HEK293 (cell line): Measurements from ENCODE around the gene DICER1.

Source experiments
- BCL11B ChIP-seq: fragments of 450-650 bp; formaldehyde crosslinking; IDR thresholded peaks from 2 replicates; pipeline ENCODE4 v1.5.1; 2016; ENCODE audit warnings: low read depth, missing biosample characterization, missing genetic modification characterization
- OVOL3 ChIP-seq: fragments of 450-650 bp; formaldehyde crosslinking; IDR thresholded peaks from 2 replicates; pipeline ENCODE4 v1.5.1; 2016; ENCODE audit warnings: missing biosample characterization, missing genetic modification characterization
- PRDM10 ChIP-seq: fragments of 450-650 bp; formaldehyde crosslinking; IDR thresholded peaks from 2 replicates; pipeline ENCODE4 v1.5.1; 2016; ENCODE audit warnings: missing biosample characterization, missing genetic modification characterization
- SALL2 ChIP-seq: fragments of 450-650 bp; formaldehyde crosslinking; IDR thresholded peaks from 2 replicates; pipeline ENCODE4 v1.5.0; 2017; ENCODE audit warnings: missing biosample characterization, mild to moderate bottlenecking, missing genetic modification characterization, borderline replicate concordance
- SP7 ChIP-seq: fragments of 450-650 bp; formaldehyde crosslinking; IDR thresholded peaks from 2 replicates; pipeline ENCODE4 v1.5.1; 2016; ENCODE audit warnings: missing biosample characterization, missing genetic modification characterization
- ZBTB1 ChIP-seq: fragments of 450-650 bp; formaldehyde crosslinking; IDR thresholded peaks from 2 replicates; pipeline ENCODE4 v1.5.1; 2016; ENCODE audit warnings: missing biosample characterization, missing genetic modification characterization
- ZBTB26 ChIP-seq: fragments of 450-650 bp; formaldehyde crosslinking; optimal IDR thresholded peaks from 2 replicates; pipeline ENCODE3; 2016; ENCODE audit warnings: missing biosample characterization, mild to moderate bottlenecking, missing genetic modification characterization
- ZBTB6 ChIP-seq: fragments of 450-650 bp; formaldehyde crosslinking; IDR thresholded peaks from 2 replicates; pipeline ENCODE4 v1.5.1; 2017; ENCODE audit warnings: missing biosample characterization, missing genetic modification characterization
- ZFP3 ChIP-seq: fragments of 450-650 bp; formaldehyde crosslinking; IDR thresholded peaks from 2 replicates; pipeline ENCODE4 v1.5.1; 2016; ENCODE audit warnings: low read depth, missing biosample characterization, missing genetic modification characterization
- ZNF132 ChIP-seq: fragments of 450-650 bp; formaldehyde crosslinking; IDR thresholded peaks from 2 replicates; pipeline ENCODE4 v1.5.1; 2017; ENCODE audit warnings: missing biosample characterization, missing genetic modification characterization, borderline replicate concordance
- ZNF133 ChIP-seq: fragments of 450-650 bp; formaldehyde crosslinking; IDR thresholded peaks from 2 replicates; pipeline ENCODE4 v1.5.1; 2016; ENCODE audit warnings: missing biosample characterization, missing genetic modification characterization
- ZNF138 ChIP-seq: fragments of 450-650 bp; formaldehyde crosslinking; IDR thresholded peaks from 2 replicates; pipeline ENCODE4 v1.5.1; 2016; ENCODE audit warnings: missing biosample characterization, missing genetic modification characterization, borderline replicate concordance
- ZNF202 ChIP-seq: fragments of 450-650 bp; formaldehyde crosslinking; IDR thresholded peaks from 2 replicates; pipeline ENCODE4 v1.5.1; 2016; ENCODE audit warnings: missing biosample characterization, missing genetic modification characterization, borderline replicate concordance
- ZNF211 ChIP-seq: fragments of 450-650 bp; formaldehyde crosslinking; IDR thresholded peaks from 2 replicates; pipeline ENCODE4 v1.5.1; 2016; ENCODE audit warnings: low read depth, missing biosample characterization, missing genetic modification characterization
- ZNF433 ChIP-seq: fragments of 450-650 bp; formaldehyde crosslinking; IDR thresholded peaks from 2 replicates; pipeline ENCODE4 v1.5.1; 2016; ENCODE audit warnings: missing biosample characterization, missing genetic modification characterization, low read depth
- ZNF488 ChIP-seq: fragments of 450-650 bp; formaldehyde crosslinking; IDR thresholded peaks from 2 replicates; pipeline ENCODE4 v1.5.1; 2016; ENCODE audit warnings: missing biosample characterization, missing genetic modification characterization
- ZNF513 ChIP-seq: fragments of 450-650 bp; IDR thresholded peaks from 2 replicates; pipeline ENCODE4 v1.5.1; 2018; ENCODE audit warnings: missing biosample characterization, missing genetic modification characterization
- ZNF580 ChIP-seq: fragments of 450-650 bp; formaldehyde crosslinking; IDR thresholded peaks from 2 replicates; pipeline ENCODE4 v1.5.1; 2016; ENCODE audit warnings: missing biosample characterization, missing genetic modification characterization
- ZNF670 ChIP-seq: fragments of 450-650 bp; formaldehyde crosslinking; IDR thresholded peaks from 2 replicates; pipeline ENCODE4 v1.5.1; 2016; ENCODE audit warnings: missing biosample characterization, missing genetic modification characterization, low read depth
- ZNF701 ChIP-seq: fragments of 450-650 bp; formaldehyde crosslinking; IDR thresholded peaks from 2 replicates; pipeline ENCODE4 v1.5.1; 2016; ENCODE audit warnings: missing biosample characterization, missing genetic modification characterization
- ZNF704 ChIP-seq: fragments of 450-650 bp; formaldehyde crosslinking; IDR thresholded peaks from 2 replicates; pipeline ENCODE4 v1.5.1; 2016; ENCODE audit warnings: missing biosample characterization, missing genetic modification characterization
- TF ChIP-seq, protein P1 (sequence below): fragments of 450-650 bp; formaldehyde crosslinking; IDR thresholded peaks from 2 replicates; pipeline ENCODE4 v1.5.1; 2016; ENCODE audit warnings: missing biosample characterization, missing genetic modification characterization, borderline replicate concordance

DICER1 gene

GRCh38 chr14:95157327-95158189 lies at the start of gene DICER1 (continued):
- TF ChIP-seq, protein P1, sequence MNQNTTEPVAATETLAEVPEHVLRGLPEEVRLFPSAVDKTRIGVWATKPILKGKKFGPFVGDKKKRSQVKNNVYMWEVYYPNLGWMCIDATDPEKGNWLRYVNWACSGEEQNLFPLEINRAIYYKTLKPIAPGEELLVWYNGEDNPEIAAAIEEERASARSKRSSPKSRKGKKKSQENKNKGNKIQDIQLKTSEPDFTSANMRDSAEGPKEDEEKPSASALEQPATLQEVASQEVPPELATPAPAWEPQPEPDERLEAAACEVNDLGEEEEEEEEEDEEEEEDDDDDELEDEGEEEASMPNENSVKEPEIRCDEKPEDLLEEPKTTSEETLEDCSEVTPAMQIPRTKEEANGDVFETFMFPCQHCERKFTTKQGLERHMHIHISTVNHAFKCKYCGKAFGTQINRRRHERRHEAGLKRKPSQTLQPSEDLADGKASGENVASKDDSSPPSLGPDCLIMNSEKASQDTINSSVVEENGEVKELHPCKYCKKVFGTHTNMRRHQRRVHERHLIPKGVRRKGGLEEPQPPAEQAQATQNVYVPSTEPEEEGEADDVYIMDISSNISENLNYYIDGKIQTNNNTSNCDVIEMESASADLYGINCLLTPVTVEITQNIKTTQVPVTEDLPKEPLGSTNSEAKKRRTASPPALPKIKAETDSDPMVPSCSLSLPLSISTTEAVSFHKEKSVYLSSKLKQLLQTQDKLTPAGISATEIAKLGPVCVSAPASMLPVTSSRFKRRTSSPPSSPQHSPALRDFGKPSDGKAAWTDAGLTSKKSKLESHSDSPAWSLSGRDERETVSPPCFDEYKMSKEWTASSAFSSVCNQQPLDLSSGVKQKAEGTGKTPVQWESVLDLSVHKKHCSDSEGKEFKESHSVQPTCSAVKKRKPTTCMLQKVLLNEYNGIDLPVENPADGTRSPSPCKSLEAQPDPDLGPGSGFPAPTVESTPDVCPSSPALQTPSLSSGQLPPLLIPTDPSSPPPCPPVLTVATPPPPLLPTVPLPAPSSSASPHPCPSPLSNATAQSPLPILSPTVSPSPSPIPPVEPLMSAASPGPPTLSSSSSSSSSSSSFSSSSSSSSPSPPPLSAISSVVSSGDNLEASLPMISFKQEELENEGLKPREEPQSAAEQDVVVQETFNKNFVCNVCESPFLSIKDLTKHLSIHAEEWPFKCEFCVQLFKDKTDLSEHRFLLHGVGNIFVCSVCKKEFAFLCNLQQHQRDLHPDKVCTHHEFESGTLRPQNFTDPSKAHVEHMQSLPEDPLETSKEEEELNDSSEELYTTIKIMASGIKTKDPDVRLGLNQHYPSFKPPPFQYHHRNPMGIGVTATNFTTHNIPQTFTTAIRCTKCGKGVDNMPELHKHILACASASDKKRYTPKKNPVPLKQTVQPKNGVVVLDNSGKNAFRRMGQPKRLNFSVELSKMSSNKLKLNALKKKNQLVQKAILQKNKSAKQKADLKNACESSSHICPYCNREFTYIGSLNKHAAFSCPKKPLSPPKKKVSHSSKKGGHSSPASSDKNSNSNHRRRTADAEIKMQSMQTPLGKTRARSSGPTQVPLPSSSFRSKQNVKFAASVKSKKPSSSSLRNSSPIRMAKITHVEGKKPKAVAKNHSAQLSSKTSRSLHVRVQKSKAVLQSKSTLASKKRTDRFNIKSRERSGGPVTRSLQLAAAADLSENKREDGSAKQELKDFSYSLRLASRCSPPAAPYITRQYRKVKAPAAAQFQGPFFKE (tag by site-specific recombination): no peak
- TF ChIP-seq ZBTB26 (peak; percentile 90), ZNF670 (tag by site-specific recombination) (no peak), ZNF138 (tag by site-specific recombination) (no peak), ZNF433 (tag by site-specific recombination) (no peak), OVOL3 (tag by site-specific recombination) (no peak), ZNF701 (no peak), ZNF132 (tag by site-specific recombination) (no peak), ZNF211 (no peak), ZNF513 (tag by site-specific recombination) (no peak), ZBTB6 (tag by site-specific recombination) (0 out of 2 replicates have a peak, but pooled peaks have one; percentile 39), ZNF133 (tag by site-specific recombination) (no peak), ZNF202 (tag by site-specific recombination) (no peak), ZNF488 (tag by site-specific recombination) (no peak), ZBTB1 (tag by site-specific recombination) (0 out of 2 replicates have a peak, but pooled peaks have one; percentile 23), BCL11B (tag by site-specific recombination) (peak; percentile 92), ZFP3 (no peak), ZNF580 (tag by site-specific recombination) (peak; percentile 73), ZNF704 (no peak), SALL2 (tag by site-specific recombination) (no peak), SP7 (tag by site-specific recombination) (peak; percentile 73), PRDM10 (peak; percentile 78)
